Measurements from ENCODE around the gene GPRIN3.

GRCh38 chr4:89277412-89277811 lies 30.2 kb downstream of the GPRIN3 start:
- TF ChIP-seq POLR2AphosphoS5 (IDR thresholded peaks at IDR 0.05; ENCODE audit: low read depth, low read length) (no peak), POLR2A (IDR thresholded peaks at IDR 0.05; ENCODE audit: low read depth, low read length) (no peak), TAF1 (IDR thresholded peaks at IDR 0.05; ENCODE audit: borderline replicate concordance, low read depth, low read length) (no peak)
